Prostate gland (tissue), 2 donors: ENCODE data around the gene GNAS.

Experiments
- CTCF ChIP-seq, 4 experiments: fragments of 200-600 bp in 2 of 4; fragments of 450-650 bp in 2 of 4; sonication (generic) in 2 of 4; IDR thresholded peaks; 1 replicate in 3 of 4; 2 replicates in 1 of 4; pipeline ENCODE4 v1.5.1; 2016 to 2019; ENCODE audit warnings: antibody characterized with exemption in 4 of 4, mild to moderate bottlenecking in 2 of 4, moderate library complexity in 2 of 4
- POLR2AphosphoS5 ChIP-seq: sonication (generic); formaldehyde crosslinking; IDR thresholded peaks from one replicate; pipeline ENCODE4 v1.6.1; 2017; ENCODE audit warnings: antibody characterized with exemption

DNA sequence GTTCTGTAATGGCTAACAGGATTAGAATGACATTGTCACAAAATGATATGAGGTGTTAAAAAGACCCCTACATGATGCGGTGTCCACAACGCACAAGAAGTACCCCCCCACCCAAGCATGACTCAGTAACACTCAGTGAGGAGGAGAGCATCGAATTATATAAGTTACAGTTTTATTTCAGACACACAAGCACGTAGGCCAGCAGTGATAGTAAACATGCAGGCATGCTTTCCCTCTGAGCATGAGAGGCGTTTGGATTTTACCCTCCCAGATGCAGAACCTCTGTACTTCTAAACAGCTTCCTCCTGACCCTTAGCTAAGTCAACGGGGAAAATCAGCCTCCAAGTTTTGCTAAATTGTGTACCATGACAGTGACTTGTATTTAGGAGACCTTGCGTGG, 23.9 kb downstream of the GNAS start:
- TF ChIP-seq POLR2AphosphoS5 (no peak), CTCF (IDR thresholded peaks at IDR 0.05) (no peak)
